IPS DF 6.9 (cell line): ENCODE results near the gene RABGAP1L.
"Not testable (repeated sequence)": the region's sequence is repeated elsewhere in the genome, so short reads cannot be mapped to it uniquely, and the experiment has no call there.

Source experiments
- DNase-seq: peaks from one replicate; pipeline ENCODE4 v3.0.0-alpha.2; 2013; ENCODE audit warnings: low read depth, low spot score
- H3K27ac ChIP-seq: one replicate; pipeline ENCODE4 v1.5.1; 2013; ENCODE audit warnings: low read length, control low read depth
- H3K27me3 ChIP-seq: 2 replicates; pipeline ENCODE4 v1.6.1; 2013; ENCODE audit warnings: mild to moderate bottlenecking, low read length; ENCODE audit not compliant: control insufficient read depth, insufficient read depth
- H3K36me3 ChIP-seq: 2 replicates; pipeline ENCODE4 v1.6.1; 2013; ENCODE audit warnings: low read length; ENCODE audit not compliant: control insufficient read depth, insufficient read depth
- H3K4me1 ChIP-seq: 2 replicates; pipeline ENCODE4 v1.6.1; 2013; ENCODE audit warnings: low read length; ENCODE audit not compliant: control insufficient read depth, insufficient read depth
- H3K4me3 ChIP-seq: 2 replicates; pipeline ENCODE4 v1.5.1; 2013; ENCODE audit warnings: mild to moderate bottlenecking, low read length
- H3K9me3 ChIP-seq: 2 replicates; pipeline ENCODE4 v1.6.1; 2013; ENCODE audit warnings: low read length, inconsistent platforms; ENCODE audit not compliant: control insufficient read depth, insufficient read depth
- WGBS: extraction: QIAGEN DNeasy Blood & Tissue Kit; methylation state at CpG from one replicate; pipeline ENCODE4 v1.1.7; 2013; ENCODE audit warnings: mixed read lengths, missing lambda C conversion rate; ENCODE audit not compliant: insufficient read length, insufficient coverage; 5-methylcytosine and 5-hydroxymethylcytosine counted together

The RABGAP1L gene

DNA sequence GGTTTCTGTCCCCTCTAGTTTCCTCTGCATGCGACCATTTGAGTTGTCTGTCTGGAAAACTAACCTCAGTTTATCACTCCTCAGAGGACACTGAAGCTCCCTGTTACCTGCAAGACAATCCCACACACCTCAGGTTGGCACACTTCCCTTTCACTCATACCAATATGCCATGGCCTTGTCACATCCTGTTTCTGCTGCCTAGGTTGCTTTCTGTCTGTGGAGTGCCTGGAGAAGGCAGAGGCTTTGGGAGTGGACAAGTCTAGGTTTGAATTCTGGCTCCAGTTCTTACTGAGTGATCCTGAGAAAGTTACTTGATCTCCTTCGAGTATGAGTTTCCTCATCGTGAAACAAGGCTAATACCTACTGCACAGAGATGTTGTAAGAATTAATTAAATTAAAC lies 668.9 kb downstream of the RABGAP1L start:
- H3K36me3 ChIP-seq: no peaks in the 10 kb centered on the region
- no peak overlapping the region for H3K4me3 ChIP-seq
- WGBS: no CpG with 5 or more reads among the region's 3 CpGs
- no peak overlapping the region for H3K27ac ChIP-seq
- no peak for DNase-seq
- no peaks in the 10 kb centered on the region for H3K9me3 ChIP-seq
- no peaks in the 10 kb centered on the region for H3K4me1 ChIP-seq
- H3K27me3 ChIP-seq: no peaks in the 10 kb centered on the region

DNA sequence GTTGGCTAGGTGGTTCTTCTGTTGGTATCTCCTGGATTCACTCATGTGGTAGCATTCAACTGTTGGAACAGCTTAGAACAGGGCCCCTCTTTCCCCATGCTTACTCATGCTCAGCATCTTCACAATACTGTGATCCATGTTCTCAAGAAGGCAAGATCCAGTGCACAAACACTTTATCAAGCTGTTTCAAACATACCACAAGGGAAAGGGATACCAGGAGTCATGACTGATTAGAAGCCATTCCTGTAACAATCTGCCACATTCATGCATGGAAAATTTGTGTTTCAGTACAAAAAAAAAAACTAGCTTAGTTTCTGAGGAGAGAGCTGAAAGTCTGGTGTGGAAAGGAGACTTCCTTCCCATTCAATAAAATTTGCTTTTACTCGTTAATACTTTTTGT lies 670.7 kb downstream of the RABGAP1L start:
- no peaks in the 10 kb centered on the region for H3K4me1 ChIP-seq
- no peak for DNase-seq
- no CpG with 5 or more reads among the region's 1 CpG for WGBS
- H3K9me3 ChIP-seq: no peaks in the 10 kb centered on the region
- no peaks in the 10 kb centered on the region for H3K27me3 ChIP-seq
- no peaks in the 10 kb centered on the region for H3K36me3 ChIP-seq
- H3K4me3 ChIP-seq: no peak overlapping the region
- H3K27ac ChIP-seq: no peak overlapping the region

DNA sequence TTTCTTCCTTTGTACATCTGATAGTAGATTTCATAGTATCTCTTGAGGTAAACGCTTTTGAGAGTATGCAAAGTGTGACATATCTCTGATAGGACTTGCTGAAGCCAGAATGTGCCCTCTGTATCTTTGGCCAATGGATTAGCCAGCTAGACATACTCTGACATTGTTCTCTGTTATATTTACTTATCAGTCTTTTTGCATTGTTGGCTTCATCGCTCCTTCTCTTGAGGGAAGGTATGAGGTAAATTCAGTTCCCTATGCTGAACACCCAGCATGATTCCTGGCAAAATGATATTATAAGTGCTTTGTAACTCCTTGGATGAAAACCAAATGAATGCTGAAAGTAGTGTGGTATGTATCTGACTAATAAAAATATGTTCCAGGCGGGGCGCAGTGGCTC lies 677.2 kb downstream of the RABGAP1L start:
- DNase-seq: no peak
- no CpG with 5 or more reads among the region's 4 CpGs for WGBS
- Histone ChIP-seq H3K27me3 (no peaks in the 10 kb centered on the region), H3K4me1 (no peaks in the 10 kb centered on the region), H3K4me3 (no peak overlapping the region), H3K9me3 (no peaks in the 10 kb centered on the region), H3K27ac (no peak overlapping the region), H3K36me3 (no peaks in the 10 kb centered on the region)

DNA sequence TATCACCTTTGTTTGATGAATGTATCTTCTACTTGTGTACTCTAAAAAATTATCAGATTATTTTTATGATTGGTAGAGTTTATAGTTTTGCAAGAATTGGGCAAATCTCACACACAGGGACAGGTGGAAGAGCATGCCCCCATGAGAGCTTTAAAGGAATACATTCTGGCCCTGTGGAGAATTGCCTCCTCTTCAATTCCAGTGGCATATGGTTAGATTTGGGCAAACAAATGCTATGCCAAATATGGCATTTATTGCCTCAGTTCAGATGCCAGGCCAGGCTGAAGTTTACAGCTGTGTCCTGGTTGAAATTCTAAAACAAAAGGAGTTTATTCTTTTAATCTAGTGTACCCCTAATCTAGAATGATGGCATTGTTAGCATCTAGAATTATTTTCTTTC lies 678.1 kb downstream of the RABGAP1L start:
- Histone ChIP-seq H3K4me1 (no peaks in the 10 kb centered on the region), H3K27me3 (no peaks in the 10 kb centered on the region), H3K27ac (no peak overlapping the region), H3K4me3 (no peak overlapping the region), H3K36me3 (no peaks in the 10 kb centered on the region), H3K9me3 (no peaks in the 10 kb centered on the region)
- DNase-seq: no peak

DNA sequence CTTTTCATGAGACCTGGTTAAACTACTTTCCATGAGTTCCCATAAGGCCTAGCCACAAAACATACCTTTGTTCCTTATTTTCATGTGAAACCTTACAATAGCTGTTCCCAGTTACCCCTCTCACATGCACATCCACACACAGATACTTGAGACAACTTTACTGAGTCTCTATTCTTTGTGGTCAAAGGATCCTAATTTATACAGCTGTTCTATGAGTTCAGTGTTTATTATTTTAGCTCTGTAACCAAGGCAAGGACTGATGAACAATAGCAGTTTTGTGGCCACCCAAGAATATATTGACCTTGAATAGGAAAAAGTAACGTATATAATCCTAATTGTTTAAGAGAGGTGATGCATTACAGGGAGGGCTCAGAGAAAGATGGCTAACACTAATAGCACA lies 679.9 kb downstream of the RABGAP1L start:
- Histone ChIP-seq H3K27me3 (no peaks in the 10 kb centered on the region), H3K36me3 (no peaks in the 10 kb centered on the region), H3K9me3 (no peaks in the 10 kb centered on the region), H3K27ac (no peak overlapping the region), H3K4me1 (no peaks in the 10 kb centered on the region), H3K4me3 (no peak overlapping the region)
- WGBS: no CpG with 5 or more reads among the region's 1 CpG
- no peak for DNase-seq

DNA sequence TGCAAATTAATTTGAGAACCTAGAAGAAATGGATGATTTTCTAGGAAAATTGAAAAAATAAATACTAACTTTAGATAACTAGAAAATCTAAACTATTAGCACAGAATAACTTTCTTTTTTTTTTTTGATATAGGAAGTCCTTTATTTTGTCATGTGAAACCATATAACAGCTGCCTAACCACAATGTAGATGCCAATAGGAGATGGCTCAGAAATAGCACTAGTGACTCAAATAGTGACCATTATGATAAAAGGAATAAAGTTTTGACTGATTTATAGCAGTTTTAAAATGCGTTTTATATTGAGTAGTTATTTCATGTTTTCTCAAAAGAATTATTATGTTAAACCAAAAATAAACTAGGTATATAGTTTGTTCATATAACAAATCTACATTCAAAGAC lies 682.4 kb downstream of the RABGAP1L start:
- no peak overlapping the region for H3K27ac ChIP-seq
- no peak for DNase-seq
- WGBS: no CpG with 5 or more reads among the region's 1 CpG
- H3K36me3 ChIP-seq: no peaks in the 10 kb centered on the region
- H3K4me3 ChIP-seq: no peak overlapping the region
- H3K27me3 ChIP-seq: no peaks in the 10 kb centered on the region
- H3K9me3 ChIP-seq: no peaks in the 10 kb centered on the region
- H3K4me1 ChIP-seq: no peaks in the 10 kb centered on the region

DNA sequence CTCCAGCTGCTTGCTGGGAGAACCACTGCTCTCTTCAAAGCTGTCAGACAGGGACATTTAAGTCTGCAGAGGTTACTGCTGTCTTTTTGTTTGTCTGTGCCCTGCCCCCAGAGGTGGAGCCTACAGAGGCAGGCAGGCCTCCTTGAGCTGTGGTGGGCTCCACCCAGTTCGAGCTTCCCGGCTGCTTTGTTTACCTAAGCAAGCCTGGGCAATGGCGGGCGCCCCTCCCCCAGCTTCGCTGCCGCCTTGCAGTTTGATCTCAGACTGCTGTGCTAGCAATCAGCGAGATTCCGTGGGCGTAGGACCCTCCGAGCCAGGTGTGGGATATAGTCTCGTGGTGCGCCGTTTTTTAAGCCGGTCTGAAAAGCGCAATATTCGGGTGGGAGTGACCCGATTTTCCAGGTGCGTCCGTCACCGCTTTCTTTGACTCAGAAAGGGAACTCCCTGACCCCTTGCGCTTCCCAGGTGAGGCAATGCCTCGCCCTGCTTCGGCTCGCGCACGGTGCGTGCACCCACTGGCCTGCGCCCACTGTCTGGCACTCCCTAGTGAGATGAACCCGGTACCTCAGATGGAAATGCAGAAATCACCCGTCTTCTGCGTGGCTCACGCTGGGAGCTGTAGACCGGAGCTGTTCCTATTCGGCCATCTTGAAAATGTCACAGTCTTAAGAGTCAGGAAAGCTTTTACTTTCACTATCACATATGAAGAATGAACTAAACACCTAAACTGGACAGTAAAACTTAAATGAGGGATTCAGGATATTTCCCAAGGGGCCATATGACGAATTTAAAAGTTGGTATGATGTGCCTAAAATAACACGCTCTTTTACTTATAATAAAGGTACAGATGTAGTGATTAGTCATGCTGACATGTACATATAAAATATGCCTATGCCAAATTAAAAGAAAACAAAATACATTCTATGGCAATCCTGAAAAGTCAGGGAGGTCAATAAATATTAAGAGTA lies 689.6 kb downstream of the RABGAP1L start:
- not testable (repeated sequence) for H3K4me3 ChIP-seq, H3K9me3 ChIP-seq, H3K27ac ChIP-seq, DNase-seq, H3K27me3 ChIP-seq, H3K36me3 ChIP-seq, H3K4me1 ChIP-seq
- WGBS: no CpG with 5 or more reads among the region's 36 CpGs

DNA sequence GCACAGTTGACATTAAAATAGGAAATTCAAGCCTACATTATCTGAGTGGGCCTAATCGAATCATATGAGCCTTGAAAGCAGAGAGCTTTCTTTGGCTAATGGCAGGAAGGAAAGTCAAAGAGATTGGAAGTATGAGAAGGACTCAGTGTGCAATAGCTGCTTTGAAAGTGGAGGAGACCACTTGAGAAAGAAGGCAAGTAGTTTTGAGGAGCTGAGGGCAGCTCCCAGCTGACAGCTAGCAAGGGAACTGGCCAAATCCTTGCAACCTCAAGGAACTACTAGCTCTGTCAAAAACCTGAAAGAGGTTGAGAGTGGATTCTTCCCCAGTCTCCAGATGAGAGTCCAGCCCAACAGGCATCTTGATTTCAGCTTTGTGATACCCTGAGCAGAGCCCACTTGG lies 691.4 kb downstream of the RABGAP1L start:
- DNase-seq: no peak
- H3K4me1 ChIP-seq: no peaks in the 10 kb centered on the region
- WGBS: no CpG with 5 or more reads among the region's 1 CpG
- H3K36me3 ChIP-seq: no peaks in the 10 kb centered on the region
- no peak overlapping the region for H3K4me3 ChIP-seq
- H3K27ac ChIP-seq: no peak overlapping the region
- H3K27me3 ChIP-seq: no peaks in the 10 kb centered on the region
- H3K9me3 ChIP-seq: no peaks in the 10 kb centered on the region

DNA sequence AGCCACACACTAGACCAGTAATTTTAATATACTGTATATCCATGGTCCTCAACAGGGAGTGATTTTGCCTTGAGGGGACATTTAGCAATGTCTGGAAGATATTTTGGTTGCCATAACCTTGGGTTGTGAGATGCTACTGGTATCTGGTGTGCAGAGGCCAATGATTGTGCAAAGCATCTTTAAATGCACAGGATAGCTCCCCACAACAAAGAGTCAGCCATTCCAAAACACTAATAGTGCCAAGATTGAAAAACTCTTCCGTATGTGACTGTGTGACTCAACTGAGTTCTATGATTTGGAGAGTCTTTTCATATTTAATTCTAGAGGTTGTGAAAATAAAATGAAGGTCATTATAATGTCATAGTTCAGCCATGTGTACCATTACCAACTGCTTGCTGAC lies 699.0 kb downstream of the RABGAP1L start:
- no peaks in the 10 kb centered on the region for H3K9me3 ChIP-seq
- no CpG with 5 or more reads among the region's 1 CpG for WGBS

DNA sequence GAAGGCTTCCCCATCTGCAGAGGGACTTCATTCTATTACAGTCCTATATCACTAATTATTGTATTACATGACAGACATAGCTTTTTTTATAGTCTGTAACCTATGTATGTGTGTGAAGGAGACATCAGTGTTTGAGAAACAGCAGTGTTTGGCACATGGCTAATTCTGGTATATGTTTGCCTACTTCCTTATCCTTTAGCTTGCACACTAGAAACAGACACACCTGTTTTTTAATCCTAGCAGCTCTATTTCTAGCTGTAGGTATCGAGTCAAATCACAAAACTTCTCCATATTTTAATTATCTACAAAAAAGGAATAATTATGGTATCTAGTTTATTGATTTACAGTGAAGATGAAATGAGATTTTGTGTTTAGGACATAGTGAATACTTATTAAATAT lies 711.0 kb downstream of the RABGAP1L start:
- H3K4me1 ChIP-seq: no peaks in the 10 kb centered on the region
- H3K27ac ChIP-seq: no peak overlapping the region
- no peaks in the 10 kb centered on the region for H3K9me3 ChIP-seq
- DNase-seq: no peak
- H3K36me3 ChIP-seq: no peaks in the 10 kb centered on the region
- H3K27me3 ChIP-seq: no peaks in the 10 kb centered on the region
- H3K4me3 ChIP-seq: no peak overlapping the region
- WGBS: no CpG with 5 or more reads among the region's 1 CpG

More for the DNA sequence above, 699.0 kb downstream of the RABGAP1L start:
- H3K4me1 ChIP-seq: no peaks in the 10 kb centered on the region
- no peaks in the 10 kb centered on the region for H3K27me3 ChIP-seq
- no peak overlapping the region for H3K27ac ChIP-seq
- no peak for DNase-seq
- no peak overlapping the region for H3K4me3 ChIP-seq
- no peaks in the 10 kb centered on the region for H3K36me3 ChIP-seq

DNA sequence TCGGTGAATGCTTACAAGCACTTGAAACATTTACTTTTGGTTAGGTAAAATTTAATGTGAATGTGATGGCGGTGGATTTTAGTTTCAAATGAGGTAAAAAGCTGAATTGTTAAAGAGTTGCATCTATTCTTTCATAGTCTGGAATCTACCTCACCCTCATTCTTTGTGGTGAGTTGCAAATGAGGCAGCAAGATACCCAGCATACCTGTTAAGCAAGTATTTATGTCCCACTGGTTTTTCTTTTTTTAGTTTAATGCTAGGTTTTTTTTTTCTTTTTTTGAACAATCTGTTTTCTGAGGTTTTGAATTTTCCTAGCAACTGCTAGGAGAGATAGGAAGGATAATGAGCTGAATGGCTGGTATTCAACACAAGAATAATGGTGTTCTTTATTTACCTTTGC lies 712.6 kb downstream of the RABGAP1L start:
- peak; percentile 48 for DNase-seq
- no peak overlapping the region for H3K27ac ChIP-seq
- H3K9me3 ChIP-seq: no peaks in the 10 kb centered on the region
- H3K4me1 ChIP-seq: no peaks in the 10 kb centered on the region
- no peaks in the 10 kb centered on the region for H3K36me3 ChIP-seq
- H3K4me3 ChIP-seq: no peak overlapping the region
- 100% methylated on average over 1 of the region's 2 CpGs for WGBS
- H3K27me3 ChIP-seq: no peaks in the 10 kb centered on the region
